GM23248 (cell line): ENCODE results near the gene RSKR. TPM values are rescaled to one million over a fixed set of nuclear protein-coding genes. Genes with fewer than 3 reads are reported as not detected.

Experiments
- DNase-seq: peaks from one replicate; pipeline ENCODE4 v3.0.0-alpha.2; 2015
- H2AFZ ChIP-seq: fragments of 200-600 bp; sonication (generic); 2 replicates; pipeline ENCODE4 v1.6.1; 2016; ENCODE audit warnings: antibody characterized with exemption
- H3F3A ChIP-seq: fragments of 200-600 bp; sonication (generic); 2 replicates; pipeline ENCODE4 v1.6.1; 2016; ENCODE audit warnings: mild to moderate bottlenecking, antibody characterized with exemption, mixed run types; ENCODE audit not compliant: insufficient read depth
- H3K27ac ChIP-seq: fragments of 200-600 bp; sonication (generic); 2 replicates; pipeline ENCODE4 v1.5.1; 2016; ENCODE audit warnings: mild to moderate bottlenecking
- H3K27me3 ChIP-seq: fragments of 200-600 bp; sonication (generic); replicated peaks from 2 replicates; pipeline ENCODE4 v1.6.1; 2016; ENCODE audit warnings: mild to moderate bottlenecking; ENCODE audit not compliant: insufficient read depth
- H3K36me3 ChIP-seq: fragments of 200-600 bp; sonication (generic); 2 replicates; pipeline ENCODE4 v1.6.1; 2016; ENCODE audit warnings: low read depth, mild to moderate bottlenecking
- H3K4me1 ChIP-seq: fragments of 200-600 bp; sonication (generic); 2 replicates; pipeline ENCODE4 v1.6.1; 2016; ENCODE audit warnings: mild to moderate bottlenecking; ENCODE audit not compliant: insufficient read depth
- H3K4me2 ChIP-seq: fragments of 200-600 bp; sonication (generic); one replicate; pipeline ENCODE4 v1.6.1; 2016; ENCODE audit warnings: mild to moderate bottlenecking; ENCODE audit not compliant: unreplicated experiment
- H3K4me3 ChIP-seq: fragments of 200-600 bp; sonication (generic); 2 replicates; pipeline ENCODE4 v1.5.1; 2016; ENCODE audit warnings: mild to moderate bottlenecking
- H3K79me2 ChIP-seq: fragments of 200-600 bp; sonication (generic); 2 replicates; pipeline ENCODE4 v1.6.1; 2016; ENCODE audit warnings: mild to moderate bottlenecking; ENCODE audit not compliant: insufficient read depth
- H3K9ac ChIP-seq: fragments of 200-600 bp; sonication (generic); 2 replicates; pipeline ENCODE4 v1.6.1; 2016; ENCODE audit warnings: mild to moderate bottlenecking
- H3K9me2 ChIP-seq: fragments of 200-600 bp; sonication (generic); 2 replicates; pipeline ENCODE4 v1.6.1; 2016; ENCODE audit warnings: mixed run types, mild to moderate bottlenecking, moderate library complexity; ENCODE audit not compliant: insufficient read depth
- H3K9me3 ChIP-seq: fragments of 200-600 bp; sonication (generic); one replicate; pipeline ENCODE4 v1.6.1; 2017; ENCODE audit warnings: low read depth
- H4K20me1 ChIP-seq: fragments of 200-600 bp; sonication (generic); 2 replicates; pipeline ENCODE4 v1.6.0; 2016; ENCODE audit not compliant: insufficient read depth
- EZH2 ChIP-seq: fragments of 200-600 bp; sonication (generic); IDR thresholded peaks from 2 replicates; pipeline ENCODE4 v1.6.1; 2018; ENCODE audit warnings: antibody characterized with exemption, mild to moderate bottlenecking; ENCODE audit not compliant: insufficient read depth, poor library complexity, severe bottlenecking
- EZH2phosphoT487 ChIP-seq: fragments of 200-600 bp; sonication (generic); IDR thresholded peaks from 2 replicates; pipeline ENCODE4 v1.6.1; 2018; ENCODE audit warnings: antibody characterized with exemption, moderate library complexity, mild to moderate bottlenecking, low read depth; ENCODE audit not compliant: insufficient read depth
- WGBS, 2 experiments: methylation state at CpG; one replicate each; pipeline ENCODE4 v1.1.6; 2015 to 2017; ENCODE audit warnings: low lambda C conversion rate in 2 of 2, low coverage in 1 of 2; ENCODE audit errors: missing lambda C conversion rate in 2 of 2; 5-methylcytosine and 5-hydroxymethylcytosine counted together
- in situ Hi-C: fragments of 300-500 bp; cut with MboI; formaldehyde crosslinking; loops from 2 replicates; pipeline ENCODE4 v1.15.0; 2020
- polyA plus RNA-seq: library from polyadenylated mRNA; unstranded; fragments of >200 nt; fragmentation: Nextera tagmentation; extraction: Ambion mirVana; gene quantifications from 2 replicates; pipeline ENCODE4 v1.2.1, GENCODE V29; 2016
- total RNA-seq: library from RNA; depleted of rRNA; stranded (reverse); fragments of >200 nt; shearing (Covaris generic); gene quantifications from 2 replicates; pipeline ENCODE4 v1.2.3, GENCODE V29; 2014

The RSKR gene
- total and polyA plus RNA-seq, 2 experiments from 2014 or later: 0.86 to 1.2 TPM

DNA sequence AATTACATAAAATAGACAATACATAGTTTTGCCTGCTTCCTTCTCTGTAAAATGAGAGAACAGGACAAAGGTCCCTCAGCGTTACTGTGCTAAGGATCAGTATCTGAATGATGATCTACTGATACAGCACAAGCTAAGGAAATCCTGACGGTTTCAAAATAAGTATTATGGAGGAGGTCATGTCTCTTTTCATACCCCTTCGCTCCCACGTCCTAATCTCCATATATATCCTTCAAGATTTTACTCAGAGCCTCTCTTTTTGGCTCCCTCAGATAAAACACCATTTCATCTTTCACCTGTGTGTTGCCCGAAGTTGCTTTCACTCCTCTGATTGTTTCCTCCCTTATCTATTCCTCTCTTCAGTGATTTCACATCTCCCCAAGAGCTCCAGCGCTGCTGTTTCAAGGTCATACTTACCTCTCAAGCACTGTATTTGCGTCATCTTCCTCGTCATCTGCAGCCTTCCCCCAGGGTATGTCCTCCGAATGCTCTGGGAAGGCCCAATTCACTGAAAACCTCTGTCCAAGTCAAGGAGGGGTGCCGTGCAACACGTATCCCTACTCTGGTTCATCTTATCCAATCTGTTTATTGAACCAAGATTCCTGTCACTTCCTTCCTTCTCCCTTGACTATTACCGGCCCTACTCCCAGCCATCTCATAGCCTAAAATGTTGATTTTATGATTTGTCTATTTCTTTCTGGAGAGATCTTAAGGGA lies 32.2 kb upstream of the RSKR start:
- in situ Hi-C loops: no loop called here
- DNase-seq: peak; percentile 4
- Histone ChIP-seq H3K4me2 (peak overlapping the region; percentile 72), H3K9ac (peak overlapping the region; percentile 79), H3K27ac (peak overlapping the region; percentile 66), H3K36me3 (peaks cover 26% of the 10 kb centered on the region; the same call in 1 of the 2 replicates), H3K27me3 (no peaks in the 10 kb centered on the region), H3F3A (peaks cover 21% of the 10 kb centered on the region), H3K79me2 (peaks cover 60% of the 10 kb centered on the region), H4K20me1 (no peaks in the 10 kb centered on the region), H3K4me3 (peak overlapping the region; percentile 77; the same call in 1 of the 2 replicates), H3K9me3 (no peaks in the 10 kb centered on the region), H2AFZ (peak overlapping the region; percentile 88), H3K9me2 (no peaks in the 10 kb centered on the region), H3K4me1 (peaks cover 14% of the 10 kb centered on the region)
- TF ChIP-seq EZH2 (no peak), EZH2phosphoT487 (no peak)
- 60 to 62% methylated on average over 12 of the region's 12 CpGs for WGBS, 2 experiments

- Histone ChIP-seq H3K27ac (peak overlapping the region; percentile 66), H3K4me3 (peak overlapping the region; percentile 77), H3F3A (peaks cover 21% of the 10 kb centered on the region), H3K27me3 (no peaks in the 10 kb centered on the region), H3K9me3 (no peaks in the 10 kb centered on the region), H3K9ac (peak overlapping the region; percentile 79), H2AFZ (peak overlapping the region; percentile 71), H3K9me2 (no peaks in the 10 kb centered on the region), H3K36me3 (peaks cover 31% of the 10 kb centered on the region), H3K4me1 (peaks cover 14% of the 10 kb centered on the region), H3K79me2 (peaks cover 61% of the 10 kb centered on the region), H4K20me1 (no peaks in the 10 kb centered on the region), H3K4me2 (peak overlapping the region; percentile 72)
- in situ Hi-C loops: no loop called here
- DNase-seq: no peak
- TF ChIP-seq EZH2phosphoT487 (no peak), EZH2 (no peak)
- 14 to 20% methylated on average over 8 of the region's 8 CpGs for WGBS, 2 experiments
Measured at GRCh38 chr17:28645576-28645939, 31.6 kb upstream of the RSKR start.

GRCh38 chr17:28644787-28645575 lies 31.0 kb upstream of the RSKR start, which contains the start of gene BLTP2:
BLTP2 (minus strand) TSS chr17:28645158; CDS start chr17:28645056, 102 bp downstream.
- WGBS, 2 experiments: 1 to 2% methylated on average over 42 to 87 of the region's 89 CpGs
- Histone ChIP-seq H3K79me2 (peaks cover 65% of the 10 kb centered on the region), H3K9me2 (no peaks in the 10 kb centered on the region), H3K27me3 (no peaks in the 10 kb centered on the region), H3K4me3 (peak within 1 kb of the TSS; percentile 77), H3F3A (peaks cover 21% of the 10 kb centered on the region), H3K4me2 (peak within 1 kb of the TSS; percentile 92), H3K9me3 (no peaks in the 10 kb centered on the region), H3K27ac (peak within 1 kb of the TSS; percentile 66), H3K36me3 (peaks cover 36% of the 10 kb centered on the region), H3K9ac (peak within 1 kb of the TSS; percentile 79), H3K4me1 (peaks cover 14% of the 10 kb centered on the region), H4K20me1 (no peaks in the 10 kb centered on the region), H2AFZ (peak within 1 kb of the TSS; percentile 81)
- TF ChIP-seq EZH2phosphoT487 (no peak), EZH2 (no peak)
- in situ Hi-C loops: no loop called here
- DNase-seq: peak; percentile 99

DNA sequence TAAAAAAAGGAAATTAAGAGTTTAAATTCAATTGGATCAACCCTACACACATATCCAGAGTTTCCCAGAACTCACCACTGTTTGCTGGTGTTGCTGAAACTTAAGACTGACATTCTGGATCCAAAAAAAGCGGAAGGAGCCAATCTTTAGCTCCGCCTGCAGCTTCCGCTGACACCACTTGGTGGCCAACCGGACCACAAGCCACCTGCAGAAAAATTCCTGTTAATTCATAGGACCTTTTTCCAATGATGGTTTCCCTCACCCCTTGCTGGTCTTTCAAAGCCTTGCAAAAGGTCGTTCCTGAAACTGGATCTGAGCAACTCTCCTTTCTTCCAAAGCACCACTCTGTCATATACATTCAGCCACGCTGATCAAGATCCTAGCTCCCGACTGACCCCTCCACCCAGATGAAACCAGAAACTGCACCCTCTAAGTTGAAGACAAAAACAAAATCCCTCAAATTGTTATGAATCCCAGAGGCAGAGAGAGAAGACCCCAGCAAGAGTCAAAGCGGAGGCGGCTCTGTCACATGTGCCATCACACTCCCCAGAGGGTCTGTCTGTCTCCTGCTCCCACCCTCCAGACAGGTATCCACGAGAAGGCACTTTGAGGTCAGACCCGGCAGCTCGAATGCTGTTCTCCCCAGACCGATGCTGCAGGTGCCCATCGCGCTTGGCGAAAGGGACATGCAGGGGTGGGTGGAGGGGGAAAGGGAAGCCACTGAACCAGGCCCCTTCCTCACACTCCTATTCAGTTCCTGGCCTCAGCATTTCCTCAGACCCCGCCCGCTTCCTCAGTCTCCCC lies 30.2 kb upstream of the RSKR start:
- Histone ChIP-seq H3K27ac (no peak overlapping the region; the same call in 1 of the 2 replicates), H3K9ac (peak overlapping the region; percentile 79), H4K20me1 (no peaks in the 10 kb centered on the region), H3K9me2 (no peaks in the 10 kb centered on the region), H3K4me1 (peaks cover 14% of the 10 kb centered on the region), H3F3A (peaks cover 21% of the 10 kb centered on the region), H3K9me3 (no peaks in the 10 kb centered on the region), H3K4me3 (peak overlapping the region; percentile 77), H2AFZ (peak overlapping the region; percentile 81), H3K27me3 (no peaks in the 10 kb centered on the region), H3K79me2 (peaks cover 63% of the 10 kb centered on the region), H3K36me3 (peaks cover 44% of the 10 kb centered on the region), H3K4me2 (peak overlapping the region; percentile 92)
- in situ Hi-C loops: no loop called here
- no peak for TF ChIP-seq EZH2phosphoT487
- no peak for TF ChIP-seq EZH2
- DNase-seq: peak; percentile 83
- WGBS, 2 experiments: 1% methylated on average over 16 to 18 of the region's 18 CpGs
